ENCODE measurements around the gene ERBB4.

GRCh38 chr2:212013626-212014025 is 525.0 kb downstream of the ERBB4 start:
- TF ChIP-seq TAF1 (IDR thresholded peaks at IDR 0.05; ENCODE audit: low read depth, low read length) (no peak), CREB1 (IDR thresholded peaks at IDR 0.05) (no peak), BACH1 (IDR thresholded peaks at IDR 0.05; ENCODE audit: low read length) (no peak), TBP (IDR thresholded peaks at IDR 0.05; ENCODE audit: low read depth, low read length) (no peak), RNF2 (IDR thresholded peaks at IDR 0.05; ENCODE audit: borderline replicate concordance, low read depth, low read length, missing control alignments, poor library complexity, severe bottlenecking) (no peak), HDAC2 (IDR thresholded peaks at IDR 0.05; ENCODE audit: borderline replicate concordance in 1 of 2, low read depth in 2 of 2, low read length in 2 of 2) (no peak), GTF2F1 (IDR thresholded peaks at IDR 0.05; ENCODE audit: borderline replicate concordance, low read depth, low read length) (no peak), MAX (IDR thresholded peaks at IDR 0.05) (no peak), CTCF (IDR thresholded peaks at IDR 0.05; ENCODE audit: control extremely low read depth in 1 of 3, insufficient read depth in 1 of 3, low read depth in 1 of 3, low read length in 3 of 3) (no peak)
